Fibroblast of skin of scalp (primary cell): ENCODE results near the gene ZNF524.

Experiments
- DNase-seq: peaks from one replicate; pipeline ENCODE4 v3.0.0-alpha.2; 2013

The ZNF524 gene

DNA sequence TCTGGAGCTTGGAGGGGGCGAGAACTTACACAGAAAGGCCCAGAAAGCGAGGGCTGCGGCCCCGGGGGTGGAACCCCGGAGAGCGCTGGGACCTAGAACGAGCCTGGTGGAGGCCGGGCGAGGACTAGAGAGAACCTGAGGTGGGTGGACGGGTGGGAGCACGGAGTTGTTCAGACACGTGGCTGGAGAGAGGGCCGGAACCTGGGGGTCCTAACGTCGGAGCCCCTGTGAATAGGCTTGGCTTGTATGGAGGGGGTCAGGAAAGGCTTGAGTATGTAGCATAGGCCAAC is 43.7 kb downstream of the ZNF524 start:
- DNase-seq, result no peak

DNA sequence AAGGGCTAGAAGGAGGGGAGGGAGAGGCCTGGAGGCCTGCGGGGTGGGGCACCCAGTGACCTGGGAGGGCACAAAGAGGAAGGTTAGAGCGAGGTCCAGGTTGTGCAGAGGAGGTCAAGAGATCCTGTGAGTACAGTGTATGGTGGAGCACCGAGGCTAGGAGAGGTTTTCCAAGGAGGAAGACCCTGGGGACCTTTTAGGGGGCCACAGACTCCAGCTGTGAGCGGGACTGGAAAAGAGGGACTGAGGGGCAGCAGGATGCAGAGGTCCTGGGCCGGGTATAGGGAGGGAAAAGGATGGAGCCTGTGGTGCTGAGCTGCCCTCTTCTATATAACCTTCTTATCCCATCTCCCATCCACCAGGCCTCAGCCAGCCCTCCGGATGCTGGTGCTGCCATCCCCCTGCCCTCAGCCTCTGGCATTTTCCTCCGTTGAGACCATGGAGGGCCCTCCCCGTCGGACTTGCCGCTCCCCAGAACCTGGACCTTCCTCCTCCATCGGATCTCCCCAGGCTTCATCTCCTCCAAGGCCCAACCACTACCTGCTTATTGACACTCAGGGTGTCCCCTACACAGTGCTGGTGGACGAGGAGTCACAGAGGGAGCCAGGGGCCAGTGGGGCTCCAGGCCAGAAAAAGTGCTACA is 44.2 kb downstream of the ZNF524 start:
- no peak for DNase-seq

DNA sequence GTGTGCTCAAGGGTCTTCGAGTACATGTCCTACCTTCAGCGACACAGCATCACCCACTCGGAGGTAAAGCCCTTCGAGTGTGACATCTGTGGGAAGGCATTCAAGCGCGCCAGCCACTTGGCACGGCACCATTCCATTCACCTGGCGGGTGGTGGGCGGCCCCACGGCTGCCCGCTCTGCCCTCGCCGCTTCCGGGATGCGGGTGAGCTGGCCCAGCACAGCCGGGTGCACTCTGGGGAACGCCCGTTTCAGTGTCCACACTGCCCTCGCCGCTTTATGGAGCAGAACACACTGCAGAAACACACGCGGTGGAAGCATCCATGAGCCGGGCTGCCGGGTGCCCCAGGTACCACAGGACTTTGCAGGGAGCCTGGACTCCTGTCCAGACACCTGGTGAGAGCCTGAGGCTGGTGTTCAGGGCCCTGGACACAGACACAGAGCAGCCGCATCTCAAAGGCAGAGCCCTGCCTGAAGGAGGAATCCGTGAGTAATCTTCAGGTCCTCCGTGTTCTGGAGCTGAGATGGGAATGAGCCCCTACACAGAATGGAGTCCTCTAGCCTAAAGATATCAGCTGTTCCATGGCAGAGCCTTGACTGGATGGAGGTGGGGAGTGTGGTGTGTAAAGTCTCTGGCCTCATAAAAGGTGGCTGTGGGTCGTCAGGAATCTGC is 44.9 kb downstream of the ZNF524 start:
- no peak for DNase-seq

DNA sequence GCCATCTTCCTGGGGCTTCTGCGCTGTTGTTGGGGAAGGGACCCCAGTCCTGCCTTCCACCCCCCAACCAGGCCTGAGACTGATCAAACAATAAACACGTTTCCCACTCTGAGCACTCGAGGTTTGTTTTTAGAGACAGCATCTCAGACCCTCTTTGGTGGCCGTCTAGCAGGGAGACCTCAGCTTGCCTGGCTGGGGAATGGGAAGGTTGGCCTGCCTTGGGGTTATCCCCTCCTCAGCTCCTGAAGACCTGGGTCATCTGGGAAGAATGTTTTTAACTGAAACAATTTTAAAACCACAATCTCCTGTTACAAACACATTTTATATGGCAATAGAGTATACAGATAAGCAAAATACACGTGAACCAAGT is 45.4 kb downstream of the ZNF524 start:
- no peak for DNase-seq

DNA sequence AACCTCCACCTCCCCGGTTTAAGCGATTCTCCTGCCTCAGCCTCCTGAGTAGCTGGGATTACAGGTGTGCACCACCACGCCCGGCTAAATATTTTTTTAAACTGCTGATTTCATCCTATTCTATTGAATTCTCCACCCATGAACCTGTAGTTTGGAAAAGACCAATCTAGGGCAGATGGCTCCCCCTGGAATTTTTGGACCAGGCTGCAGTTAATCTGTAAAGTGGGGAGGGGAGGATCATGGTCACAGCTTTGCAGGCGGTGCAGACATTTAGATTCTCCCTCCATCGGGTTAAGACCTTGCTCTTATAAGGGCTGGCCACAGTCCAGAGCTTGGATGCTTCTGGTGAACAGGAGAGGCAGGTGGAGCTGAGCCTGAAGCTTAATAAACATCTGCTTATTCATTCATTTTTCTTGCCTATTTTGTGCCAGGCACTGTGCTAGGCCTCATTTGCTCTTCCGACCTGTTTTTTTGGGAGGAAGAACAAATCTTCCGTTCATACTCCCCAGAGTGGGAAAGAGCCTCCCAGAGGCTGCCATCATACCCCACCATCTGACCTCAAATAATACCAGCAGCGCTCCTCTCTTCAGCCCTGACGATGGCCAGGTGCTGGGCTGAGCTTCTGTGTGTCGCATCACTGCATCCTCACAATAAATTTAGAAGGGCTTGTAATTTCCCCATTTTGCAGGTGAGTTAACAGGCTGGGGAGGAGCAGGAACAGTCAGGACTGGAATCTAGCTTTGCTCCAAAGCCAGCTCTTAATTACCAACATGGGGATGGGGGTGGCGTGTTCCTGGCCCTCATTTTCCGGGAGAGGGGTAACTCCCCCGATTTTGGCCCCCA is 47.0 kb downstream of the ZNF524 start:
- DNase-seq, result no peak

DNA sequence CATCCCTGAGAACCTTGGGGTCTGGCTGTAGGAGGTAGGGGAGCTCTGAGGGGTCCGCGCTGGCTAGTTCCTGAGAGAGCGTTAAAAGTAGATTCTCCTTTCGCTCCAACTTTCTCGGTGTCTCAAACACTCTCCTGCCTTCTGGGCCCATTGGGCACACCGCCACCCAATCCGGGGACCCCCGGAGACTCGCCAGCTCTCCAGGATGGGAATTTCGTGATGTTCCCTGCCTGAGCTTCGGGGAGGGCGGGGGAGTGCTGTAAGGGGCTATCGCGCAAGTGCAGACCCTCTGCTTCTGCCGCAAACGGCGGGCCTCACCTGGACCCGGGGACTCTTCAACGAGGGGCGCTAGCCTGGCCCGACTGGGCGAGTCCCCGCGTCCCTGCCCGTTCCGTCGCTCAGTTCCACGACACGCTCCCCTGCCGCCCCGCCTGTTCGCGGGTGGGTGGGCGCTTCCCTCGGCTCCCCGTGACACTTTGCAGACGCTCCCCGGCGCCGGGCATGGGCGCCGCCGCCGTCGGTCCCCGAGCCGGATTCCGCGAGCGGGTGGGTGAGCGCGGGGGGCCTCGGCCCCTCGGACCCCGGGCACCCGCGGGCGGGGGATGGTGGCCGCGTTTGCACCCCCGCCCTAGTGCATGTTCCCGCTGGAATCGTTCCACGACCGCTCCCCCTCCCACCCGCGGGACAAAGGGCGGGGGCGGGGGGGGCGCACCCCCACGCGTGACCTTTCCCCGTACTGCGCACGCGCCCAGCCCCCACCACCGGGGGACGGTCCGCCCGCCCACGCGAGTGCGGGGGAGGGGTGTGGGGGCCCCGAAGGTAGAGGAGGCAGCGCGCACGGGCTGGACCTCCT is 47.9 kb downstream of the ZNF524 start, which contains the start of gene CCDC106:
CCDC106 (plus strand) TSS at position 481 of the 853 bp plus-strand sequence. CDS start 835 bp downstream, outside the sequence.
- peak; percentile 81 for DNase-seq

DNA sequence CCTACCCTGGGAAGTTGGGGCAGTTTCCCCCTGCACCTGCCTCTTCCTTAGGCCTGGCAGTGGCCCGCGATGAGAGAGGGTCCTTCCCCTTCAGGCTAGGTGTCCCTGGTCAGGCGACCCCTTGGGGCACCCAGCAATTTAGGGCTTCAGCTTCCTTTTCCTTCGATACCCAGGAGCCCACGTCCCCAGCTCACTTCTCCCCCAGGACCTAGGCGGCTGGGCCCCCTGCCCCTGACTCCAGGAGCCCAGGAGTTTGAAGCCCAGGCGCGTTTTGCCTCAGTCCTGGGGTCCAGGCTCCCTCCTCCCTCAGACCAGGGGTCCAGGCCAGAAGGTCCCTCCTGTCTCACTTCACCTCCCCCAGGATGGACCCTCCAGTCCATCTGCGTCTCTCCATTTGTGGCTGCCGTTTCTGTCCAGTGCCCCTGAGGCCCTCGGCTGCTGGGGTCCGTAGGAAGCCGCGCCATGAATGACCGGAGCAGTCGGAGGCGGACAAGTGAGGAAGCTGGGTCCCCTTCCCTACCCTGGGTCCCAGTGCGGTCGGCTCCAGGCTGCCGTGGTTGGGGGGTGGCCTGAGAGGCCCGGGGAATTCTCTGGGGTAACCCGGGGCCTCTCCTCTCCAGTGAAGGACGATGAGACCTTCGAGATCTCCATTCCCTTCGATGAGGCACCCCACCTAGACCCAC is 48.6 kb downstream of the ZNF524 start:
- DNase-seq, result no peak

DNA sequence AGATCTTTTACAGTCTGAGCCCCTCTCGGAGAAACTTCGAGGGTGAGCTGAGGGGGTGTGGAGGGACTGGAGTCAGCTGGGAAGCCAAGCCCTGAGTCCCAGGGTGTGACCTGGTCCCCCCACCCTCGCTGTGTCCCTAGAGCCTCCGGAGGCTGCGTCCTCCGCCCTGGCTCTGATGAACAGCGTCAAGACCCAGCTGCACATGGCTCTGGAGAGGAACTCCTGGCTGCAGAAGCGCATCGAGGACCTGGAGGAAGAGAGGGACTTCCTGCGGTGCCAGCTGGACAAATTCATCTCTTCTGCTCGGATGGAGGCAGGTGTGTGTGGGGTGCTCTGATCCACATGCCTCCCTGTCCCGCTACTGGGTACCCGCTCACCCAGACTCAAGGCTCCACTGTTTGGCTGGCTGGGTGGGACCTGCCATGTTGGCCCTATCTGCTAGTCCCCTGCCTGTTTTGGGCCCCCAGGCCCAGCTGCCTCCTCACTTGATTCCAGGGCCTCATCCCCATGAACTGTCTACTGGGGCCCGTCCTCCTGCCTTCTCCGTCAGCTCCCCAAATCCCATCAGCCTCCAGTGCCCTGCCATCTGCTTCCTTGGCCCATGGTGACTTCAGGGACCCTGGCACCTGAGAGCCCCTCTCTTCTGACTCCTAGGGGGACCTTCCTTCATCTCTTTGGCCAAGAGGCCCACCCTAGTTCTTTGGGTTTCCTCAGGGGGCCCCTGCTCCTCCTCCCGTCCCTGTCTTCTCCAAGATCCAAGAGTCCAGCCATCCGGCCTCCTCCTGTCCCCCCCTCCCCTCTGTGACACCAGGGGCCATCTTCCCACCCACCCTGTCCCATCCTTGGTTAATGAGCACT is 49.4 kb downstream of the ZNF524 start:
- DNase-seq, result no peak

DNA sequence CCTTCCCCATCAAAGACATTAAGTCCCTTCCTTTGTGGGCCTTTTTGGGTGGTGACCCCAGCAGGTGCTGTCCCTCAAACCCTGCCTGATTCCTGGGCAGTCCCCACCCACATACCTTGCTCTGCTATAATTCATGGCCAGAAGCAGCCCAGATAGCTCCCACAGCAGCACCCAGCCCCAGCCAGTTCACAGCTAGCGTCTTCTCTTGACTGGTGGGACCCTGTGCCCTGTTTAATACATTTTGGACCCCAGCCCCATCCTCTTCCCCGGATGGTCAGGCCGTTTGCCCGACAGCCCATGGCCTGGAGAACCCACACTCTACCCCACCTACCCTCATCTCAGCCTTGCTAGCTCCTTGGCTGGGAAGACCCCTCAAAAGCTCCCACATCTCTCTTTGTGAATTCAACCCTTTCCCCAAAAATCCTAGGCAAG is 50.1 kb downstream of the ZNF524 start:
- DNase-seq, result no peak

DNA sequence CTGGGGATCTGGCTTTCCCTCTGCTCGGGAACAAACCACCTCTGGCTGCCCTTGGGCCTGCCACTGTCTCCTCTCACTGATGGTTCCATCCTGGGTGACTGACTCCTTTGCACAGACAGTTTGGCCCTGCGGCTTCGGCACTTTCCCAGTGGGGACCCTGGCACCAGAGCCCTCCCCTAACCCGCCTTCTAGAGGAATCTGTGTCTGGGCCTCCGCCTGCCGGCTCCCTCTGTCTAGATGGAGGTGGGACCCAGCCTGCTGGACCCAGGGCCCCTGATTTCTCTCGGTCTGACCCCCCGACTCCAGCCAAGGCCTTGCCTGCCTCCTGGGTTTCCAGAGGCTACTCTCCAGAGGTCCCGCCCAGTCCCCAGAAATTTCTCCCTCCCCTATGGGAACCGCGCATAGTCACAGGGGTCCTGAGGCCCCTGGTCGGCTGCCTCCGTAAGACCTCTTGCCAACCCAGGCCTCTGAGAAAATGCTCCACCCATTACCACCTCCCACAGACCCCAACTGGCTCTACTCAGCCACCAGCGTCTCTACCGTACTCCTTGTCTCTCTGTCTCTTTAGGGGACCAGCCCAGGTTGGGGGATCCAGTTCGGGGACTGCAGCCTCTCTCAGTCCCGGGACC is 50.6 kb downstream of the ZNF524 start:
- DNase-seq, result no peak

DNA sequence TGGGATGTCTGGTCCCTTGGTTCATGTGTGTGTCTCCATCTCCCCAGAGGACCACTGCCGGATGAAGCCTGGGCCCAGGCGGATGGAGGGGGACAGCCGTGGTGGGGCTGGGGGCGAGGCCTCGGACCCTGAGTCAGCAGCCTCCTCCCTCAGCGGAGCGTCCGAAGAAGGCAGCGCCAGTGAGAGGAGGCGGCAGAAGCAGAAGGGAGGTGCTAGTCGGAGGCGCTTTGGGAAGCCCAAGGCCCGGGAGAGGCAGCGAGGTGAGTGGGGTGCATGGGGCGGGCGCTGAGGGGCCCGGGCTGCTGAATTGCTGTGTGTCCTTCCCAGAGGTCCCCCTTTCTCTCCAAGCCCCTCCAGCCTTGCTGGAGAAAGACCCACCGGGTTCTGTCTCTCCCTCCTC is 51.1 kb downstream of the ZNF524 start:
- DNase-seq, result no peak

DNA sequence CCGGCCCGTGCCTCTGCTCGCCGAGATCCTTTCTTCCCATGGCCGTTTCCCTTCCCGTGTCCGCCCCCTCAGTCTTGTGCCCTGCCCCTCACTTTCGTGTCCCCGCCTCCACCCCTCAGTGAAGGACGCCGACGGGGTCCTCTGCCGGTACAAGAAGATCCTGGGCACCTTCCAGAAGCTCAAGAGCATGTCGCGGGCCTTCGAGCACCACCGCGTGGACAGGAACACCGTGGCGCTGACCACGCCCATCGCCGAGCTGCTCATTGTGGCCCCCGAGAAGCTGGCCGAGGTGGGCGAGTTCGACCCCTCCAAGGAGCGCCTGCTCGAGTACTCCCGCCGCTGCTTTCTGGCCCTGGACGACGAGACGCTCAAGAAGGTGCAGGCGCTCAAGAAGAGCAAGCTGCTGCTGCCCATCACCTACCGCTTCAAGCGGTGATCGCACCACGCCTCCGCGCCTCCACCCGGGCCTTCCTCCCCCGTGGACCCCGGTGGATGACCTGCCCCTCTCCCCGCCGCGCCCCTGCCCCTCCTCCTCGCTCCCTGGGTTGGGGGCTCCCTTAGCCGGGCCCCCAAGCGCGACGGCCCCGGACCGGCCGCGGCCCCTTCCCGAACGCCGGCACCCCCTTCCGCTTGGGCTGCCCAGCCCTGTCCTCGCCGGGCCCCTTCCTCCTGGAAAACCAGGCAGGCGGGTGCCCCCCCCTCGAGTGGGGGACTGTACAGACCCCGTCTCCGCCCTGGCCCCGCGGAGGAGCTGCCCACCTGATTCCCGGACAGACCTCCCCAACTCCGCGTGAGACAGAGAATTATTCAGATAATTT is 52.4 kb downstream of the ZNF524 start:
- DNase-seq, result no peak
